Measurements from ENCODE around the gene CCDC40.

DNA sequence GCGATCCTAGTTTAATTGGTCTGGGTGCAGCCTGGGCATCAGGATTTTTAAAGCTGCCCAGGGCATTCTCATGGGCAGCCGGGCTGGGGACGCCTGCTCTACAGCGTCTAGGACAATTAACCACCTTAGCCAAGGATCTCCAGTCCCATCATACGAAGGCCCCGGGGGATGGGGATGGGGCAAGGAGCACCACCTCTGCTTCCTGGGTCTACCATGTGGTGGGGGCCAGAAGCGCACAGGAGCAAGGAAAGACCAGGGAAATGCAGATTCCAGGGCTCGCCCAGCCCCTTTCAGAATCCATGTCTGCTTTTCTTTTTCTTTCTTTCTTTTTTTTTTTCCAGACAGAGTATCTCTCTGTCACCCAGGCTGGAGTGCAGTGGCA lies 30.1 kb upstream of the CCDC40 start:
- TF ChIP-seq MED1 (CRISPR knock-in tag; IDR thresholded peaks at IDR 0.05) (no peak), ZNF788 (CRISPR knock-in tag; IDR thresholded peaks at IDR 0.05; ENCODE audit: borderline replicate concordance) (no peak), ZNF274 (CRISPR knock-in tag; IDR thresholded peaks at IDR 0.05) (no peak), NFE2L2 (IDR thresholded peaks at IDR 0.05; ENCODE audit: low read length) (no peak), ZFP36 (IDR thresholded peaks at IDR 0.05; ENCODE audit: borderline replicate concordance, low read depth, low read length, partially characterized antibody) (no peak)
